SK-MEL-5 (cell line): ENCODE measurements around the gene NTMT1. TPM values are rescaled to one million over a fixed set of nuclear protein-coding genes. Genes with fewer than 3 reads are reported as not detected.
"Not testable (repeated sequence)": the region's sequence is repeated elsewhere in the genome, so short reads cannot be mapped to it uniquely, and the experiment has no call there.

Experiments used
- DNase-seq: peaks from one replicate; pipeline ENCODE4 v3.0.0-alpha.2; 2016; ENCODE audit warnings: low read depth, low spot score
- in situ Hi-C: cut with HindIII; loops from 2 replicates; pipeline ENCODE4 v1.10.0; 2016; ENCODE audit warnings: low sequenced_read_pairs, high pct_unique_total_duplicates, low pct_unique_long_range_greater_than_20kb
- polyA plus RNA-seq, 2 experiments: library from polyadenylated mRNA; depleted of rRNA; stranded (reverse); fragments of >200 nt; gene quantifications; 2 replicates each; pipeline ENCODE4 v1.2.3, GENCODE V29; 2015
- total RNA-seq: library from RNA; depleted of rRNA; stranded (reverse); fragments of >200 nt; shearing (Covaris generic); gene quantifications from 2 replicates; pipeline ENCODE4 v1.2.3, GENCODE V29; 2014; rRNA removed

The NTMT1 gene
- total RNA-seq: 35.7 and 41.0 TPM in 2 replicates
- 43.2 and 55.5 TPM in 2 replicates for polyA plus RNA-seq (2015; cell fraction: cytosol; rRNA removed)
- 25.2 and 39.4 TPM in 2 replicates for polyA plus RNA-seq (2015; cell fraction: nucleus; rRNA removed)

DNA sequence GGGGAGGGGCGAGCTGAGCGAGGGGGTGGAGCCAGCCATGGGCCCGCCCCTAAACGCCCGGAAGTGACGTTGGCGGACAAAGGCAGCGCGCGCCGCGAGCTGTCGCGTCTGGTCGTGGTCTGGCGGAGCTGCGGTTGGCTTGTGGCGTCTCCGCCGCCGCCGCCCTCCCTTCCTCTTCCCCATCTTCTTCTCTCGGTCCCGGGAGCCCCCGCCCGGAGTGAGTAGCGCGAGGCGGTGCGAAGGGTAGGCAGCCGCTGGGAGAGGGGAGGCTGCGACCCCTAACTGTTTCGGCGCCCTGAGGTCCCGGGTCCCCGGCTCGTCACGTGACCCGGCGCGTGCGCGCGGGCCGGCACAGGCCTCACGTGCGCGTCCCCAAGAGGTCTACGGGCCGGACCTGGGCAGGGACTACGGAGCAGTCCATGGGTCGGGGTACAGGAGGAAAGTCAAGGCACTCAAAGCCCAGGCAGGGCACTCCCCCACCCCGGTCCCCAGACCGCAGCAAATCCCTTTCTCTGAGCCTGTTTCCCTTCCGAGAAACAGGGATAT lies at the start of gene NTMT1:
NTMT1 (plus strand) TSS at position 85 of the 546 bp plus-strand sequence. CDS start 6,541 bp downstream, outside the sequence.
- in situ Hi-C loops: no loop called here
- peak; percentile 81 for DNase-seq

DNA sequence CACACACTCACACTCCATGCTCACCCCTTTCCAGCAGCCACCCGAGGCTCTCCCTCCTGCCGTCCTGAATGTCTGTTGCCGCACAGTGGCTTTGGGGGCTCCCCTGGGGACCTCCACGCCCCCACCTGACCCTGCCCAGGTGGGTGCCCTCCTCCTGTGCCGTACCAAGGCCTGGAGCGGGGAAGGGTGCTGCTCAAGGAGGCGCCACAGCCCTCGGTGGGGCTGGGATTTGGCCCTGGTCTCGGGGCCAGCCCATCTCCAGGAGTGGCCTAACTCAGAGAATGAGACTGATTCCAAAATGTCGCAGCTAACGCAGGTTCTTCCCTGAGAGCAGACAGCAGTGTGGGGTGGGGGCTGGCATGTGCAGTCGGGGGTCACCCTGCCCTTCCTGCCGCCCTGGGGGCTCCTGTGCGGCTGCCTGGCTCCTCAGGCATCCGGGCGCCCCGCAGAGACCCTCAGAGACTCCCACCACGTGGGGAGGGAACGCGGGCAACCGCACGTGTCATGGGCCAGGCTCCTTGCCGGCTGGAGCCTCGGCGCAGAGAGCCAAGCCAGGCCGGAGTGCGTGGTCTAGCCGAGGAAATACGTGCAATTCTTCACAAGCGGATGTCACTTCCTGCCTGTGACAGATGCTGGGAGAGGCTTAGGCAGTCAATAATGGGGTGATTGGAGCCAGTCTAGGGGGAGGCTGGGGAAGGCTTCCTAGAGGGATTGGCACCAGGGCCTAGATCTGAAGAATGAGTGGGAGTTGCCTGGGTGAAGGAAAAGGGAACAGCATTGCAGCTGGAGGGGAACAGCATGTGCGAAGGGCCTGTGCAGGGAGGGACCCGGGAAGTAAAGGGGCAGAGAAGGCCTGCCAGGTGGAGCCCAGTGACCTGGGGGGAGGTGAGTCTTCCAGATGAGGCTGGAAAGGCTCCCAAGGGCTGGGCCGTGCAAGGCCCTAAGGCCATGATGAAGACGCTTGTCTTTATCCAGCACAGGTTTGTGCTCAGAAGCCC lies 49.1 kb upstream of the NTMT1 start:
- DNase-seq: no peak
- in situ Hi-C loops: no loop called here

DNA sequence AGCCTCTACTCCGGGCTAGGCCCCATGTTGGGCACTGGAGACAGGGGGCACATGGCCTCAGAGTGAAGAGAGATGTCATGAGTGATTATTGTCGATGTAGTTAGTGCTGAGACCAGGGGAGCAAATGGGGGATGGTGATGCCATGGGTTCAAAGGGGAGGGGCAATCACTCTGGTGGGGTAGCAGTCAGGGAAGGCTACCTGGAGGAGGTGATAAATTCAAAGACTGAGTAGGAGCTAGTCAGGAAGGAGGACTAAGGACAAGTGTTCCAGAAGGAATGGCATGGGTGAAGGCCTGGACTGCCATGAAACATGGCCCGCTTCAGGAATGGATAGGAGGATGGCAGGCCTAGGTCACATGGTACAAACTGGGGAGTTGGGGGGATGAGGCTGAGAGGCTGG lies 46.7 kb upstream of the NTMT1 start:
- no peak for DNase-seq
- in situ Hi-C loops: no loop called here

DNA sequence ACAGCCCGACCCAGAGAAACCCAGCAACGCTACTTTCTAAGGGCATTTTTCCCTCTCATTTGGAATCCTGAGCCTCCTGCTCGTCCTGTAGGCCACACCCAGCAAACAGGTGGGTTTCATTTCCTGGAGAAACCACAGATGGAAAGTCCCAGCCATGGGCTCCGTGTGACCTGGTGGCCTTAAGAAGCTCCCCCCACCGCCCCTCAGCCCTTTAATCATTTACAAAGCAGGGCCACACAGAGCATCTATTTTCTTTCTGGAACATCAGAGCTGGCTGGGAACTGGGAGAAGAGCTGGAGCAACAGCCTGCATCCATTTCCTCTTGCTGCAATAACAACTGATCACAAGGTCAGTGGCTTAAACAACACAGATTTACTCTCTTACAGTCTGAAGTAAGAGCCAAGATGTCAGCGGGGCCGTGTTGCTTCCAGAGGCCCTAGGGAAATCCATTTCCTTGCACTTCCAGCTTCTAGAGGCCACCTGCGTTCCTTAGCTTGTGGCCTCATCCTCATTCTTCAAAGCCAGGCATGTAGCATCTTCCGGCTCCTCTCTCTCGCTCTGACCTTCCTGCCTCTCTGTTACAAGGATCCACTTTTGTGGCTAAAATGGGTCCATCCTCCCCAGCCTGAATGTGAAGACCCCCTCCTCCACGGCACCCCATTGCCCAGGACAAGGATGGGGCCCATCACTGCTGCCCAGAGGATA lies 45.6 kb upstream of the NTMT1 start:
- in situ Hi-C loops: no loop called here
- DNase-seq: no peak

GRCh38 chr9:129581505-129582189 lies 44.3 kb upstream of the NTMT1 start:
- DNase-seq: no peak
- in situ Hi-C loops: no loop called here

DNA sequence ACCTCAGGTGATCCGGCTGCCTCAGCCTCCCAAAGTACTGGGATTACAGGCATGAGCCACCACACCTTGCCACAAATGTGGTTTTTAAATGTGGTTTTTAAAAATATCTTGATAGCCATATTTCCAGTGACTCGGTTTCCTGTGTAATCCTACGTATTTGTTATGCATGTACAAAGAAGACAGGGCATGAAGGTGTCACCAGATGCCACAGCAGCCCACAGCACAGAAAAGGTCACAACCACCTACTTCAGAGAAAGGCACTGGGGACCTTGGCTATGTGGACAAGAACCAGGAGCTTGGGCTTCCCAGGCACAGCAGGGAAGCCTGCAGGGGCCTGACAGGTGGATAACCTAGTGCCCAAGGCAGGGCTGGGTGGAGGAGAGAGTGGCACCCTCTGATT lies 43.1 kb upstream of the NTMT1 start:
- DNase-seq: no peak
- in situ Hi-C loops: no loop called here

- in situ Hi-C loops: no loop called here
- DNase-seq: no peak
These were observed 42.5 kb upstream of the NTMT1 start for GRCh38 chr9:129583308-129584038.

GRCh38 chr9:129584136-129584535 lies 41.8 kb upstream of the NTMT1 start:
- peak; percentile 91 for DNase-seq
- in situ Hi-C loops: no loop called here

GRCh38 chr9:129585352-129585751 lies 40.6 kb upstream of the NTMT1 start:
- no peak for DNase-seq
- in situ Hi-C loops: no loop called here

GRCh38 chr9:129586245-129586644 lies 39.7 kb upstream of the NTMT1 start:
- in situ Hi-C loops: no loop called here
- no peak for DNase-seq

GRCh38 chr9:129586685-129587084 lies 39.3 kb upstream of the NTMT1 start:
- in situ Hi-C loops: no loop called here

GRCh38 chr9:129587487-129588262 lies 38.3 kb upstream of the NTMT1 start:
- in situ Hi-C loops: no loop called here
- peak; percentile 43 for DNase-seq

More at GRCh38 chr9:129586685-129587084, 39.3 kb upstream of the NTMT1 start:
- no peak for DNase-seq

DNA sequence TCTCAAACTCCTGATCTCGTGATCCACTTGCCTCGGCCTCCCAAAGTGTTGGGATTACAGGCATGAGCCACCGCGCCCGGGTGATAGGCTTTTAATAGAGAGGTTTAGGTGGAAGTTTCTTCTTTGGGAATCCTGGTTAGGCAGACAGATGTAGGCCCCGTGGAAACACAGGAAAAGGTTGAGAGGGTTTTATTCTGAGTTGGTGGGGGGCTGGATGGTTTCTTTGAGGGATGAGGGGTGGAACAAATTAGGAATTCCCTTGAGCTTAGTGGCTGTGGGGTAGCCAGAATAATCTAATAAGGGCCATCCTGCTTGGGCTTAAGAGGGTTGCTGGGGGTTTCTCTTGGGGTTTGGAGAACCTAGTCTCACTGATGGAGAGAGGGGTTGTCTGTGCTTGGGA lies 35.5 kb upstream of the NTMT1 start:
- in situ Hi-C loops: no loop called here
- DNase-seq: no peak

DNA sequence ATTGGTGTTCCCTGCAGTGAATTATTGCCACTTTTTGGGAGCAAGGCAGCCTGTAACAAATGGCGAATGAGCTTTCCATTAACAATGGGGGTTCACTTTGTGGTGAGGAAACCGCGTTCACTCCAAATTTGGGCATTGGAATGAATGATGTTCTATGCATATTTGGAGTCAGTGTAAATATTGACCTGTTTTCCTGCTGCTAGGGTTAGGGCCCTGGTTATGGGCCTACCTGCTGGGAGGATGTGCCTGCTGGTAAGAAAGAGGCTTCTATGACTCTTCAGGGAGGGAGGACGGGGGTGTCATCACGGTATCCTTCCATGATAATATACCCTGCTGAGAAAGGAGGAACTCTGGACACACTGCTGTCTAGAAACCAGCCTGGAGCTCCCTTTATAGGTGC lies 34.0 kb upstream of the NTMT1 start:
- DNase-seq: no peak
- in situ Hi-C loops: no loop called here

- DNase-seq, in situ Hi-C loops: not testable (repeated sequence)
These were observed 33.2 kb upstream of the NTMT1 start for GRCh38 chr9:129592790-129593189.

DNA sequence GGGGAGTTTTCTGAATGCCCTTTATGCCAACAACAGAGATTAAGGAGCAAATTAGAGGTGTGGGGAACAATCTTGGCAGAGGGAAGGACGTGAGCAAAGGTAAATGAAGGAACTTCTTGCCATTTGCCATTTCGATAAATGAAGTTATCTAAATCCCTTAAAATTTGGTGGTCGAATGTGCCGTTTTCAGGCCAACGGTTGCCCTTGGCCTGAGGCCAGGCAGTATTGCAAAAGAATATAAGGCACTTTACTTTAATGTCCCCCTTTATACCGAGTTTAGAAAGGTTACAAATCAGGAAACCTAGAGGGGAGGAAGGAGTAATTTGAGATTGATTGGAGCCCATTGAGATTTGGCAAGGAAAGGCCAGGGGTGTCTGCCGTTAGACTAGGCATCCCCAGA lies 31.3 kb upstream of the NTMT1 start:
- DNase-seq: no peak
- in situ Hi-C loops: no loop called here
